Cardiac fibroblast (primary cell): ENCODE measurements around the gene ARHGAP8.

ENCODE experiments used
- DNase-seq, 2 donors: peaks; one replicate each; pipeline versions ENCODE4 v3.0.0 to v3.0.0-alpha.2; 2010; ENCODE audit warnings: low read depth in 2 of 2
- H3K4me3 ChIP-seq, 2 donors: replicated peaks in 1 of 2; 1 replicate in 1 of 2; 2 replicates in 1 of 2; pipeline ENCODE4 v1.5.1; 2011; ENCODE audit warnings: low read depth in 2 of 2, low read length in 2 of 2, mild to moderate bottlenecking in 2 of 2, moderate library complexity in 1 of 2
- TF ChIP-seq, protein P1 (sequence below): IDR thresholded peaks from one replicate; pipeline ENCODE4 v1.5.1; 2011; ENCODE audit warnings: low read depth, mild to moderate bottlenecking, low read length, inconsistent platforms

Gene ARHGAP8

DNA sequence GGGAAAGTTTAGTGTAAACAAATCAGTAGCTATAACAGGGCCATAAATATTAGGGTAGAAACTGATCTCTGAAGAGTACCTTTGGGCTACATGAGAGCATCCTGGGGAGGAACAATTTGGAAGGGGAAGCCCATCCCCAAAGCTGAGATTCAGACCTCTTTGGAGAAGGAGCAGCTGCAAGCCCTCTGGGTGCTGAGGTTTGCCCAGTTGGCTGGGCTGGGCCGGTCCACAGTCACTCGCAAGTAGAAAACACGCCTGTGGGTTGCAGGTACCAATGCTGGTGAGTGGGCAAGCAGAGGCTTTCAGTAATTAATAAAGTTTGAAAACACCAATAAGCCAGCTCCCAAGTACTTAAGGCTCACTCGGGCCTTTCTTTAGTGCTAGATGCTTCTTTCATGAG is 124.5 kb downstream of the ARHGAP8 start:
- no peak for DNase-seq
- H3K4me3 ChIP-seq: no peak overlapping the region
- TF ChIP-seq, protein P1, sequence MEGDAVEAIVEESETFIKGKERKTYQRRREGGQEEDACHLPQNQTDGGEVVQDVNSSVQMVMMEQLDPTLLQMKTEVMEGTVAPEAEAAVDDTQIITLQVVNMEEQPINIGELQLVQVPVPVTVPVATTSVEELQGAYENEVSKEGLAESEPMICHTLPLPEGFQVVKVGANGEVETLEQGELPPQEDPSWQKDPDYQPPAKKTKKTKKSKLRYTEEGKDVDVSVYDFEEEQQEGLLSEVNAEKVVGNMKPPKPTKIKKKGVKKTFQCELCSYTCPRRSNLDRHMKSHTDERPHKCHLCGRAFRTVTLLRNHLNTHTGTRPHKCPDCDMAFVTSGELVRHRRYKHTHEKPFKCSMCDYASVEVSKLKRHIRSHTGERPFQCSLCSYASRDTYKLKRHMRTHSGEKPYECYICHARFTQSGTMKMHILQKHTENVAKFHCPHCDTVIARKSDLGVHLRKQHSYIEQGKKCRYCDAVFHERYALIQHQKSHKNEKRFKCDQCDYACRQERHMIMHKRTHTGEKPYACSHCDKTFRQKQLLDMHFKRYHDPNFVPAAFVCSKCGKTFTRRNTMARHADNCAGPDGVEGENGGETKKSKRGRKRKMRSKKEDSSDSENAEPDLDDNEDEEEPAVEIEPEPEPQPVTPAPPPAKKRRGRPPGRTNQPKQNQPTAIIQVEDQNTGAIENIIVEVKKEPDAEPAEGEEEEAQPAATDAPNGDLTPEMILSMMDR: no peak

DNA sequence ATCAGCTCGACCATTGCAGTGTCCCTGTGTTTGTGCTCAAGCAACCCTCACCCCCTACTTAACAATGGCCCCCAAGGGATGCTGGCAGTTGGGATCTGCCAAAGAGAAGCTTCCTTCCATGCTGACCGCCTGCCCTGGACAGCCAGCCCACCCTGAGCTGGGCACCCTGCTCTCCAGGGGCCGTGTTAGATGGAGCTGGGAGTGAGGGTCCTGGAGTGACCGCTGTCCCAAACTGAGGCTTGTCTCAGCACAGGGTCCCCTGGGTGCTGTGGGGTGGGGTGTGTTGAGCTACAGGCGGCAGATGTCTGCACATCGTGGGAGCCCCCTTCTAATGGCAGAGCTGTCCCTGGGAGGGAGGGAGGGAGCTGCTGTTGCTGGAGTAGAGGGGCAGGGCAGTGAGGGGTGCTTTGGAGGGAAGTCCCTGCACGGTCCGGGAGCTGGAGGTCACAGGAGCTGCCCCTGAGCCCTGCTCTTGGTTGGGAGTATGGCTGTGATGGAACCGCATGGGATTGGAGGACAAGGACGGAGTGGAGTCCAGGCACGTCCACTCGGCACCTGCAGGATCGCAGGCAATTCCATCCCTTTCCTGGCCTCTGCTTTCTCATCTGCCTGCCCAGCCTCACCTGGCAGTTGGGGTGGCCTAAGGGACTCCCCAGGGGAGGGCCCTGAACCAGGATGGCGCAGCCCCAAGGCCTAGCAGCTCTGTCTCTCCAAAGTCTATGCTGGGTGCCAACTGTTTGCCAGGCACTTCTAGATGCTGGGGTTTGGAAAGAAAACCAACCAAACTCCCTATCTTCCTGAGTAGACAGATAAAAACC is 126.3 kb downstream of the ARHGAP8 start:
- H3K4me3 ChIP-seq: no peak overlapping the region
- no peak for DNase-seq
- TF ChIP-seq, protein P1: no peak

DNA sequence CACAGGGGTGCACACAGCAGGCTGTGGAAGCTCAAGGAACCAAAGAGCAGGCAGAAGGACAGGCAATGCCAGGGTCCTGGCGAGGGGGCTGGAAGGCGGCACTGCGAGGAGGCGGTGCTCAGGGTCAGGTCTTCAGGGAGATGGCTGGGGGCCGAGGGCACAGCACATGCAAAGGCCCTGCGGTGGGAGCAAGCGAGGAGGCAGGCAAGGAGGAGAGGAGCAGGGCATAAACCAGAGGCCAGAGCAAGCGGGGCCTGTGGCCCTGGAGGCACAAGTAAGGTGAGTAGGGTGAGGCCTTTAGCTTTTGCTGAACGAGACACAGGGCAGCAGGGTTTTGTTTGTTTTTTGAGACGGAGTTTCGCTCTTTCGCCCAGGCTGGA is 126.9 kb downstream of the ARHGAP8 start:
- TF ChIP-seq, protein P1: no peak
- no peak for DNase-seq
- H3K4me3 ChIP-seq: no peak overlapping the region

DNA sequence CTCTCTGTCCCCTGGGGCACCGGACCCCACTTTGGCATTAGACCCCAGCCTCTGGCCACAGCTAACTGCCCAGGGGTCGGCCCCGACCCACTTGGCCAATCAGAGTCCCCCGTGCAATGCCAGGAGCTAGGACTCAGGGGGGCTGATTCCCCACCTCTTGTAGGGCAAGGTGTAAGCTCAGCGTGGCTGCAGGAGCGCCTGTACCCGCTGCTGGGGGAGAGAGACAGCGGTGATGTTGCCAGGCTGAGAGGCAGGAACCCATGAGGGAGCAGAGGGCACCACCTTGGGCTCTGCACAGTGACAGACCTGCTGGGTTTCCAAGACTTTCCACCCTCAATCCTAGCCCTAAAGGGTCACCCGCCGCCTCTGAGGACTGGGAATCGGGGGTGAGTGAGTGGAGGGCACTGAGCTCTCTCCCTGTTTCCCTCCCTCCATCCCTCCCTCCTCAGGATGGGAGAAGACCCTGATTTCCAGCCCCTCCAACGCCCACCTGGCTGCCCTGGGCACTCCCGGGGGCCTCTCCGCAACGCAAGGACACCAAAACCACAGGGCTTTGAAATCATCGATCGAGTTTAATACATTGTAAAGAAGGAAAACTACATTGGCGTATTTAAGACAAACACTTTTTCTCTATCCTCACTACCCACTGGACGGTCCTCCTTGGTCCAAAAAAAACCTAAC is 128.4 kb downstream of the ARHGAP8 start:
- DNase-seq: no peak
- TF ChIP-seq, protein P1: no peak

DNA sequence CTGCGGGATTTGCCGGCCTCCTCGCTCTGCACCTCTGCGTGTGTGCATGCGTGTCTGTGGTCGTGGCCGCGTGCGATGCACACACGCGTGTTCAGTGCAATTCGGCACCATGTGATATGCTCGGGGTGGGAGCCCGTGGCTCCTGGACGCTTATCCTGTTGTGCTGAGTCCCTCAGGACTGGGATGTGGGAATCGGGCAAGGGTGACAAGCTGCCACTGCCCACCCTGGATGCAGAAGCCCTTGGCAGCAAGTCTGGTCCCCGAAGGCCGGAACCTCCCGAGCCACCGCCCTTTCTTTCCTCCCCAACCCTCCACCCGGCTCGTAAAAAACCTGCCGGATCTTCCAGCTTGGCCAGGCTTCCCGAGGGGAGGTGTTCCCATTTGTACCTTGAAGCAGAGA is 129.2 kb downstream of the ARHGAP8 start:
- no peak overlapping the region for H3K4me3 ChIP-seq
- DNase-seq: no peak
- TF ChIP-seq, protein P1: no peak

More for the DNA sequence above, 128.4 kb downstream of the ARHGAP8 start:
- H3K4me3 ChIP-seq: no peak overlapping the region

DNA sequence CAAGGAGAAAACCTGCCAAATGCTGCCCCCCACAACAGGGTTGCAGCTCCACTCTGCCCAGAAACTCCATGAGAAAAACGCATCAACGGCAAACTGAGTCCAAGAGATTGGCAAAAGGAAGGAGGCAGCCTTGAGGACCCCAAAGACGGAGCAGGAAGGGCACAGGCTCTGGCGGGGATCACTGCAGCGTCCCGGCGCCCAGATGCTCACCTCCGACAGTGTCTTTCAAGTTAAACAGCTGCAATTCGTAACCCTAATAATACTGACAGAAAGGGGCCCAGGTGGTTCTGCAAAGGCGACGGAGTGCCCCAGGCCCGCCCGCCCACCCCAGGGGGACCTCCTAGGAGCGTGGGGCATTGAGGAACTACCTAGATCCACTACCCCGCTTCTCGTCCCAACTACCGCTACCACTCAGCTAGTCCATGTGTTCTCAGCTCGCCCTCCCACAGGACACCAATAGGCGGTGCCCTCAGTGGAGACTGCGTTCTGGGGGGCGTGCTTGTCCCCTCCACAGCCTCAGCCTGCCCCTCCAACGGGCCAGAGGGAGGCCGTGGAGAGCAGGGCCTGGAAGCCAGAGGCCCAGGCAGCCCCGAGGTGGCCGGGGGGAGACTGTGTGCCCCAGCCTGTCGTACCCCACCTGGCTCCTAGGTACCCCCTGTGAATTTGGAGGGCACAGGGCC is 130.0 kb downstream of the ARHGAP8 start:
- TF ChIP-seq, protein P1: no peak
- no peak overlapping the region for H3K4me3 ChIP-seq
- DNase-seq: no peak
